HG02885 (cell line): ENCODE measurements around the gene UBE2J2.
A peak's percentile ranks its signal among the peaks of the same experiment; 100 is the strongest.
"Not testable (repeated sequence)": the region's sequence is repeated elsewhere in the genome, so short reads cannot be mapped to it uniquely, and the experiment has no call there.

Experiments
- ATAC-seq: cut with Tn5 transposase; IDR thresholded peaks from one replicate; pipeline ENCODE4 v1.9.1; 2021; ENCODE audit warnings: mild to moderate bottlenecking; ENCODE audit not compliant: unreplicated experiment, poor library complexity

The UBE2J2 gene

GRCh38 chr1:1259540-1259939 is 14.1 kb downstream of the UBE2J2 start:
- no peak for ATAC-seq

- ATAC-seq, result no peak
Observed at GRCh38 chr1:1259119-1259488, 14.6 kb downstream of the UBE2J2 start.

- no peak for ATAC-seq
Observed at GRCh38 chr1:1256956-1257871, 16.4 kb downstream of the UBE2J2 start.

- ATAC-seq, result no peak
Observed at GRCh38 chr1:1255611-1256010, 18.0 kb downstream of the UBE2J2 start.

- ATAC-seq, result no peak
Observed at GRCh38 chr1:1255078-1255477, 18.6 kb downstream of the UBE2J2 start.

- no peak for ATAC-seq
Observed at GRCh38 chr1:1254667-1254998, 19.0 kb downstream of the UBE2J2 start.

- ATAC-seq, result no peak
Observed at GRCh38 chr1:1253972-1254666, 19.5 kb downstream of the UBE2J2 start.

- ATAC-seq, result no peak
Observed at GRCh38 chr1:1253314-1253713, 20.3 kb downstream of the UBE2J2 start.

- peak; percentile 48 for ATAC-seq
Observed at GRCh38 chr1:1250786-1251284, 22.8 kb downstream of the UBE2J2 start.

GRCh38 chr1:1248009-1248913 is 25.4 kb downstream of the UBE2J2 start:
- not testable (repeated sequence) for ATAC-seq

- no peak for ATAC-seq
Observed at GRCh38 chr1:1247341-1247913, 26.2 kb downstream of the UBE2J2 start.

GRCh38 chr1:1246577-1247340 is 26.9 kb downstream of the UBE2J2 start, which contains the start of gene C1QTNF12:
Gene C1QTNF12 (minus strand): TSS chr1:1246722. CDS start chr1:1246690, 32 bp downstream.
- ATAC-seq, result no peak

- no peak for ATAC-seq
Observed at GRCh38 chr1:1245817-1246576, 27.7 kb downstream of the UBE2J2 start.

GRCh38 chr1:1245178-1245816 is 28.4 kb downstream of the UBE2J2 start:
- ATAC-seq, result no peak

- ATAC-seq, result no peak
Observed at GRCh38 chr1:1244192-1244811, 29.4 kb downstream of the UBE2J2 start.

GRCh38 chr1:1243807-1244191 is 29.9 kb downstream of the UBE2J2 start:
- no peak for ATAC-seq

GRCh38 chr1:1243266-1243660 is 30.4 kb downstream of the UBE2J2 start:
- no peak for ATAC-seq
